Anterior cingulate cortex (tissue), 58 donors: ENCODE results near the gene NPR1.
A peak's percentile ranks its signal among the peaks of the same experiment; 100 is the strongest.
"Not testable (repeated sequence)": the region's sequence is repeated elsewhere in the genome, so short reads cannot be mapped to it uniquely, and the experiment has no call there.

Experiments used
- DNase-seq, 58 donors: peaks; one replicate each; lab custom pipeline; 2025; lab: John Stamatoyannopoulos, UW

The NPR1 gene

DNA sequence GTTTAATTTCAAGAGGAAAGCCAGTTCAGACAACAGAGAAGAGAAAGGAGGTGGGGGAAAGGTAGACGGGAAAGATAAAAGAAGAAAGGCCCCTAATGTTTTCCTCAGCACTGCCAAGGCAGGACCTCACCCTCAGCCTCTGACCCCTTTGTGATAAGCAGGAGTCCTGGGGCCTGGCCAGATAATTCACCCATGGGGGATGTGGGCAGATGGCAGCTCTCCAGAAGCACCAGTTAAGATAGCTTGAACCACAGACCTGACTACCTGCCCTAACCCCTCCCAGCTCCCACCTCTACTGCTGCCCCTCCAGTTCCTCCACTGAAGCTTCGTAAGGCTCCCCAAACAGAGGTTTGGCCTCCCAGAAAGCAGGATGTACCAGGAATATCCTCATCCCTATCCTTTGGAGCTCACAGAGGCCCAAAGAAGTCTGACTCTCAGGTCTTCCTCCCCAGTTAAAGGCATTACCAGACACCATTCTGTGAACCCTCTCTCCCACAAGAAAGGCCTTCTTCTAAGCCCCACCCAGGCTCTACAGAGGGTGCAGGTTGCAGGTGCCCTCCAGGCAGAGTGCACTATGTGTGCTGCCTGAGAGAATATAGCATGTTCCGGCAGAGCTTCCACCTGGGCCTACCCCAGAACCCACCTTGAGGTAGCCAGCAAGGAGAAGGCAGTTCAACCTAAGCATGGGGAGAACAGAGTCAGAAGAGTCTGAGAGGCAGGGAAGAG, 29.2 kb upstream of the NPR1 start:
- DNase-seq: peak in 1 of 58 donors; percentile 6

DNA sequence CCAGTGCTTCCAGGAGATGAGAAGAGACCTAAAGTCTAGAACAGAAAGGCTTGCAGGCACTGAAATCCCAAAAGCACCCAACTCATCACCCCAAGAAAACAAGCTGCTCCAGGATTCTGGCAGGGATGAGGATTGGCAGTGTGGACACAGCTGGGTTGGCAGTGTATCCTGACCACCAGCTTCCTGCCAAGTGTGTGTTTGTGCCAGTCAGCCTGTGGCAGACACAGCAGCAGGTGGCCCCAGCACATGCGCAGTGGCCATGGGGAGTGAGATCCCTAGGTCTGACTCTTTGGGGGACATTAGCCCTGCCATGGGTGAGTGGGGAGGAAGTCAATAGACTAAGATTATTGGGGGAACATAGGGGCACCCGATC, 28.6 kb upstream of the NPR1 start:
- peak in 54 of 58 donors; percentile 23 to 90 (median 70) for DNase-seq

GRCh38 chr1:153651771-153652170, 26.7 kb upstream of the NPR1 start:
- no peak for DNase-seq

DNA sequence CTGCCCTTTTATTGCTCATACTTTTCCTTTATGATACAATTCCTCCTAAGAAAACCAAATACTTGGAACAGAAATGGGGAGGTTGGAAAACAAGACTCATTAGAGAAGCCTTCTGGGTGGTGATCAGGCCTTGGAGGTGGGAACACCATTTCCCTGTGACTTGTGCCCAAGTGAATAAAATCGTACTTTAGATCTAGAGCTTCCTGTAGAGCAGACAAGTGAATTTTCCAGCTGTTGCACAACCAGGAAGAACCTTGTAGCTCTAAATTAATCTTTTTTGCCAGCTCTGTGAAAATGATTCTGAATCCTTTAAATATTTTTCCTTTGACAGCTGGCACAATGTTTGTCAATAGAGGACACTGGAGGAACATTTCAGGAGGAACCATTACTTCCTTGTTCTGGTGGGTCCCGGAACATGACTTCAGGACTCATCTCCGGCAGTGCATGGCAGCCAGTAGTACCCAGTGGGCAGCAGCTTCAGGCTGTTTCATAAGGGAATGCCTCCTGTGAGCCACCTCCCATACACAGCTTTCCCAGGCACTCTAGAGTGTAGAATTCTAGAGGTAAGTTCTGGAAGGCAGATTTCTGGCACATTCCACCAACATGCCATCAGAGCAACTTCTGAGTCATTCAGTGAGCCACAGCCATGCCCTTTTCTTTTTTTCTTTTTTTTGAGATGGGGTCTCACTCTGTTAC, 25.5 kb upstream of the NPR1 start:
- no peak for DNase-seq

DNA sequence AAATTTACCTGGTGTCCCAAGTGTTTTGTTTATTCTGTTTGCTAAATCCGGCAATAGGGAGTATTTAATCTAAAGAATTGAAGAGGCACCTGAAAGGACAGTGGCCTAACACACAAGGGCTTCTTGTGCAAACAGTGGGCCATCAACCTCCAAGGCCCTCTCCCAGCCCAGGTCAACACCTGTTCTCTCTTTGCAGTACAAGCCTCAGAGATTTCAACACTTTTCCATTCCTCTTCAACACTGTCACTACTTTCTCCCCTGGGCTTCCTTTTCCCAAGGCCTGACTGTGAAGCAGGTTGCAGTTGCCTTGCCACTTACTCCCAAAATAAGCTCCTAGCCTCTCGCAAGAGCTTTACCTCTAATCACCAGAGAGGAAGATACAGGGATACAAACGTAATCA, 23.2 kb upstream of the NPR1 start:
- DNase-seq: no peak

GRCh38 chr1:153658400-153659174, 19.9 kb upstream of the NPR1 start, which contains the start of gene SNAPIN:
Gene SNAPIN (plus strand): TSS chr1:153658703. CDS start chr1:153658744, 41 bp downstream.
- DNase-seq: peak; percentile 53 to 93 (median 86)

DNA sequence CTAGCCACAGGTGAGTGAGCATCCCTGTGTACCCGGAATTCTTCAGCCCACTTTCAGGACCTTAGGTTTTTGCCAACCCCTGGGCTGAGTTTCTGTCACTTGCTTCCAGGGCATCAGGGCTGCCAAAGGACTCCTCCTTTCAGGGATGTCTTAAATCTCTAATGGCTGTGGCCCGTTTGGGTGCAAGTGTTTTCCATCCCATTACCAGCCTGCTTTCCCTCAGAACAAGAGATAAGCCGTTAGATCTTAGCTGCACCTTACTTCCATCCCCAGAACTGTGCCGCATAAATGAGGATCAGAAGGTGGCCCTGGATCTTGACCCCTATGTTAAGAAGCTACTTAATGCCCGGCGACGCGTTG, 19.3 kb upstream of the NPR1 start:
- DNase-seq: no peak

DNA sequence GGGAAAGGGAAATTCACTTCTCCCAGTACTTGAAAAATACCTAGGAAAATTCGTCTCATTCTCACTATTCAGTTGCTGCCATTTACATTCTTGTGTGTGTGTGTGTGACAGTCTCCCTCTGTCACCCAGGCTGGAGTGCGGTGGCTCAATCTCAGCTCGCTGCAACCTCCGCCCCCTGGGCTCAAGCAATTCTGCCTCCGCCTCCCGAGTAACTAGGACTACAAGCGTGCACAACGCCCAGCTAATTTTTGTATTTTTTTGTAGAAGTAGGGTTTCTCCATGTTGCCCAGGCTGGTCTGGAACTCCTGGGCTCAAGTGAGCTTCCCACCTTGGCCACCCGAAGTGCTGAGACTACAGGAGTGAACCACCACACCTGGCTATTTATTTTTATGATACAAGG, 18.8 kb upstream of the NPR1 start:
- no peak for DNase-seq

- no peak for DNase-seq
These were observed 17.3 kb upstream of the NPR1 start for GRCh38 chr1:153661111-153661708.

DNA sequence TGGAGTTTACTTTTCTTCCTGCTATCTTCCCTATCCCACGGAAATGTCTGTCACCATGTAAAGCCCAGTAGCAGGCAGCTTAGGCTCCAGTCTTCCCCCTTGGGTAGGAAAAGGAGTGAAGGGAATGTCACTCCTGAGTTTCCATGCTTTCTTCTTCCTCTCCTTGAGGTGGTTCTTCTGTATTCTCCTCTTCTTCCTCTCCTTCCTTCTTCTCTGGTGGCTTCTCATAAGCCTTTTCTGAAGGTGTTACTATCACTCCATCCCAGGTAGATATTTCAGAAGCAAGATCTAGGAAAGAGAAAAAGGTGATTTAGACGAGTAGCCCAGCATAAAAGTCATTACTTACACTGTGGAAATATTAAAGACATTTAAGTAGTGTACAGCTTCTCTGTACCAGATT, 16.2 kb upstream of the NPR1 start:
- no peak for DNase-seq

DNA sequence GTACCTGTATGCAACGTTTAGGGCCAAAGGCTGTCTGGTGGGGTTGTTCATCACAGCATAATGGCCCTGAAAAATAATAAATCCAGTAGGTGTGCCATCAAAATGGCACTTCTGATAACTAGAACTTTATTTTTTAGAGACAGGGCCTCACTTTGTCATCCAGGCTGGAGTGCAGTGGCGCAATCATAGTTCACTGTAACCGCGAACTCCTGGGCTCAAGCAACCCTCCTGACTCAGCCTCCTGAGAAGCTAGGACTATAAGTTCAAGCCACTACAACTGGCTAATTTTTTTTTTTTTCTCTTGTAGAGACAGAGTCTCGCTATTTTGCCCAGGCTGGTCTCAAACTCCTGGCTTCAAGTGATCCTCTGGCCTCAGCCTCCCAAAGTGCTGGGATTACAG, 15.3 kb upstream of the NPR1 start:
- DNase-seq: no peak

DNA sequence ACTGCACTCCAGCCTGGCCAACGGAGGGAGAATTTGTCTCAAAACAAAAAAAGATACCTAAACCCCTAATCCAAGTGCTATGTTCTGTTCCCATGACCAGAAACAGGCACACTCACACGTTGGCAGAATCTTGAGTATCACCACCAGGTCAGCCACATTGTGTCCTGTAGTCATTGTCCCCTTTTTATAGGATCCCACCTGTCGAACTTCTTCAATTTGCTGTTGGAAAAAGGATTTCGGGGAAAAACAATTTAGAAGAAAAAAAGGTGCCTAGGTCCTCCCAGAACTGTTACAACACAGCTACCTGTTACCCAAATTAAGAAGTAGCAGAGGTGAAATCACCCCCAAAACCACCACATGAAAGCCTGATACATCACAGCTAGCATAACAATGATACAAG, 11.0 kb upstream of the NPR1 start:
- DNase-seq: no peak

DNA sequence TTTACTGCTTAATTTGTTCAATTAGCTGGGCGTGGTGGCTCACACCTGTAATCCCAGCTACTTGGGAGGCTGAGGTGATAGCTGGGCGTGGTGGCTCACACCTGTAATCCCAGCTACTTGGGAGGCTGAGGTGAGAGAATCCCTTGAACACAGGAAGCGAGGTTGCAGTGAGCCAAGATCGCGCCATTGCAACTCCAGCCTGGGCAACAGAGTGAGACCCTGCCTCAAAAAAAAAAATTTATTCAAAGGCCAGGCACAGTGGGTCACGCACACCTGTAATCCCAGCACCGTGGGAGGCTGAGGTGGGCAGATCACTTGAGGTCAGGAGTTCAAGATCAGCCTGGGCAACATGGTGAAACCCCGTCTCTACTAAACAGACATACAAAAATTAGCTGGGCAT, 9.8 kb upstream of the NPR1 start:
- DNase-seq: not testable (repeated sequence)

DNA sequence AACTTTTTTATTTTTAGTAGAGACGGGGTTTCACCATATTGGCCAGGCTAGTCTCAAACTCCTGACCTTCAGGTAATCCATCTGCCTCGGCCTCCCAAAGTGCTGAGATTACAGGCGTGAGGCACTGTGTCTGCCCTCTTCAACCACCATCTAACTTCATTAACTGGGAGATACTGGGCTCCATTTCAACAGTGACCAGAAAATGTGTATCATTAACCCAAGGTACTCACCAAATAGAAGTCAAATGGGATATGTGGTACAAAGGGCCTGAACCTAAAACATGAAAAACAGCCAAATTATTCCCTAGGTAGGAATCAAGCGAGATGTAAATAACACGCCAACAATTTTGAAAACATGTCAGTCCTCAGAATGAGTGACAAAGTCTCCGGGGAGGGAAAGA, 8.9 kb upstream of the NPR1 start:
- DNase-seq: no peak

DNA sequence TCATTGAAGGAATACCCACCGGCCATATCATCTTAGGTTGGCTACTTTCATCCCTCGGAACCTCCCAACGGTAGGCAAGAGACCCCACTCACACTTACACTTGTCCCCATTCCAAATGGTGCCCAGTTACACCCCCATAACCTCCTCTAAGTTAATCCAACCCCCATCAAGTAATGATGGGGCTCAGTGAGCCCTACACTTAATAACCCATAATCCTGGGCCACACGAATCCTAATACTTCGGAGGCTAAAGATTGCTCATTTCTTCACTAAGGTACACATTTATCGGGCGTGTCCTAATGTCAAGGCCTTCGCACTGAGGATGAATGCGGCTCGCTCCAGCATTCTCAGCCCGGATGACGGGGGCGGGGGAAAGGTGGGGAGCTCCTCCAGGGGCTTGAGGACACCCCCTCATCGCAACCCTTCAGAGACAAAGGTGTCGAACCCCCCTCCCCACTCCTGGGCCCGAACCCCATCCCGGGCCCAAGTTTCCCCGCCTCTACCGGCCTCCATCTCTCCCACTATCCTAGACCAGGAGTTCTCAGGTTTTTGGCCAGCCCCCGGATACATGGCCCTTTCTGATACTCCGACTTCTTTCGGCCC, 8.1 kb upstream of the NPR1 start:
- DNase-seq: no peak

GRCh38 chr1:153670859-153671627, 7.4 kb upstream of the NPR1 start, which contains the start of gene ILF2:
Gene ILF2 (minus strand): TSS chr1:153670993. CDS start chr1:153670922, 71 bp downstream.
- DNase-seq: peak; percentile 50 to 98 (median 91)

DNA sequence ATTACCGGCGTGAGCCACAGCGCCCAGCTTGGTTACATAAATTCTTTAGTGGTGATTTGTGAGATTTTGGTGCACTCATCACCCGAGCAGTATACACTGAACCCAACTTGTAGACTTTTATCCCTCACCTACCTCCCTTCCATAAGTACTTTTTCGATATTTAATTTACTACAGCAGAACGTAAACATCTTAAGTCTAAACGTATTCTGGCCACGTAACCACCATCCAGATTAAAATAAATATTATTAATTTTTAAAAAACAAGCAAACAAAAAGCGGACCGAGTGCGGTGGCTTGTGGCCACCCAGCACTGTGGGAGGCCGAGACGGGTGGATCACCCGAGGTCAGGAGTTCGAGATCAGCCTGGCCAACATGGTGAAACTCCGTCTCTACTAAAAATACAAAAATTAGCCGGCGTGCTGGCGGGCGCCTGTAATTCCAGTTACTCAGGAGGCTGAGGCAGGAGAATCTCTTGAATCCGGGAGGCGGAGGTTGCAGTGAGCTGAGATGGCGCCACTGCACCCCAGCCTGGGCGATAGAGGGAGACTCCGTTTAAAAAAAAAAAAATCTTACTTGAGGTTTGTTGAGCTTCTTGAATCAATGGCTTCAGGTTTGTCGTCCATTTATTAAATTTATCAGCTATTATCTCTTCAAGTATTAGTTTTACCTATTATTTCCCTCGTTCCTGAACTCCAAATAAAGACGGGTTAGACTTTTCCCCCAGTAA, 6.7 kb upstream of the NPR1 start:
- peak in 8 of 58 donors; percentile 11 to 57 (median 24) for DNase-seq

GRCh38 chr1:153673511-153673910, 5.0 kb upstream of the NPR1 start:
- DNase-seq: no peak
